A549 (cell line): ENCODE data around the gene TBC1D12. TPM values are rescaled to one million over a fixed set of nuclear protein-coding genes. Genes with fewer than 3 reads are reported as not detected.
"Not testable (repeated sequence)": the region's sequence is repeated elsewhere in the genome, so short reads cannot be mapped to it uniquely, and the experiment has no call there.

Experiments used
- ATAC-seq, 2 experiments: fragments of 200-7000 bp in 1 of 2; fragments of >200 bp in 1 of 2; cut with Nextera tagmentation in 1 of 2; cut with Tn5 transposase in 1 of 2; 3 replicates each; pipeline versions ENCODE4 v1.8.0 to v1.9.1; 2018 to 2020; ENCODE audit warnings: mild to moderate bottlenecking in 1 of 2, moderate library complexity in 1 of 2
- CTCF ChIA-PET: fragments of 300-600 bp; sonication (Branson Sonifier 250); formaldehyde crosslinking; extraction: SDS; loops from one replicate; lab custom pipeline; 2021; ENCODE audit warnings: antibody characterized with exemption, inconsistent platforms; lab: Yijun Ruan, JAX
- POLR2A ChIA-PET: fragments of 350-600 bp; formaldehyde crosslinking; extraction: SDS; loops from one replicate; lab custom pipeline; 2021; ENCODE audit warnings: antibody characterized with exemption, inconsistent platforms; lab: Yijun Ruan, JAX
- DNase-seq, 2 experiments: peaks; one replicate each; pipeline versions ENCODE4 v3.0.0 to v3.0.0-alpha.2; 2011 to 2016; ENCODE audit warnings: low read depth in 1 of 2, low spot score in 1 of 2
- FAIRE-seq: peaks from 2 replicates; lab custom pipeline; 2011; peaks lifted over from hg19 to GRCh38; lab: Jason Lieb, UNC
- H3K27ac ChIP-seq, 2 experiments: fragments of >200 bp; sonication (Bioruptor Twin); formaldehyde crosslinking; 3 replicates each; pipeline ENCODE4 v1.5.1; 2016 to 2017
- H3K4me1 ChIP-seq: fragments of >200 bp; sonication (Bioruptor Twin); formaldehyde crosslinking; 3 replicates; pipeline ENCODE4 v1.6.1; 2016
- H3K4me2 ChIP-seq: fragments of >200 bp; sonication (Bioruptor Twin); formaldehyde crosslinking; 3 replicates; pipeline ENCODE4 v1.6.1; 2016
- H3K4me3 ChIP-seq: fragments of >200 bp; sonication (Bioruptor Twin); formaldehyde crosslinking; 3 replicates; pipeline ENCODE4 v1.5.1; 2016
- H3K9me3 ChIP-seq: fragments of >200 bp; sonication (Bioruptor Twin); formaldehyde crosslinking; 3 replicates; pipeline ENCODE4 v1.6.1; 2016
- CBX2 ChIP-seq: fragments of 200-600 bp; sonication (generic); IDR thresholded peaks from 2 replicates; pipeline ENCODE4 v1.6.1; 2016; ENCODE audit warnings: low read depth, mild to moderate bottlenecking, borderline replicate concordance
- CBX8 ChIP-seq: fragments of 200-600 bp; sonication (generic); IDR thresholded peaks from 2 replicates; pipeline ENCODE4 v1.6.1; 2016
- CEBPB ChIP-seq, 2 experiments: fragments of >200 bp in 1 of 2; sonication (Bioruptor Twin) in 1 of 2; formaldehyde crosslinking in 1 of 2; IDR thresholded peaks; 2 replicates each; pipeline ENCODE4 v1.6.1; 2012 to 2016
- CHD2 ChIP-seq: fragments of 150-350 bp; IDR thresholded peaks from 2 replicates; pipeline ENCODE4 v1.6.1; 2014; ENCODE audit warnings: low read length; ENCODE audit not compliant: partially characterized antibody
- CTCF ChIP-seq: fragments of >200 bp; sonication (Bioruptor Twin); formaldehyde crosslinking; IDR thresholded peaks from 3 replicates; pipeline ENCODE4 v1.5.1; 2016
- EHF ChIP-seq: fragments of 250-450 bp; sonication (Bioruptor Pico); IDR thresholded peaks from 2 replicates; pipeline ENCODE4 v1.5.0; 2020; ENCODE audit warnings: mild to moderate bottlenecking
- EHMT2 ChIP-seq: fragments of 200-600 bp; sonication (generic); IDR thresholded peaks from 2 replicates; pipeline ENCODE4 v1.6.1; 2016; ENCODE audit warnings: antibody characterized with exemption, low read depth, mild to moderate bottlenecking, moderate library complexity
- EP300 ChIP-seq, 2 experiments: fragments of >200 bp; sonication (Bioruptor Twin); formaldehyde crosslinking; IDR thresholded peaks; 2 replicates in 1 of 2; 3 replicates in 1 of 2; pipeline ENCODE4 v1.6.1; 2016 to 2017
- FOSB ChIP-seq: fragments of 250-450 bp; sonication (Bioruptor Pico); IDR thresholded peaks from 2 replicates; pipeline ENCODE4 v1.5.0; 2020; ENCODE audit warnings: mild to moderate bottlenecking, moderate library complexity
- FOSL2 ChIP-seq, 2 experiments: fragments of 450-650 bp in 1 of 2; fragments of >200 bp in 1 of 2; sonication (Bioruptor Twin) in 1 of 2; formaldehyde crosslinking; IDR thresholded peaks; 2 replicates each; pipeline versions ENCODE4 v1.5.0 to v1.6.1; 2016 to 2020; ENCODE audit warnings: mild to moderate bottlenecking in 1 of 2, moderate library complexity in 1 of 2
- FOXS1 ChIP-seq: fragments of 250-450 bp; sonication (Bioruptor Pico); IDR thresholded peaks from 2 replicates; pipeline ENCODE4 v1.5.0; 2020; ENCODE audit warnings: mild to moderate bottlenecking, moderate library complexity
- GATA3 ChIP-seq: IDR thresholded peaks from 2 replicates; pipeline ENCODE4 v1.6.1; 2012; ENCODE audit warnings: borderline replicate concordance
- HOXA7 ChIP-seq: fragments of 250-450 bp; sonication (Bioruptor Pico); IDR thresholded peaks from 2 replicates; pipeline ENCODE4 v1.5.0; 2020; ENCODE audit warnings: mild to moderate bottlenecking, moderate library complexity
- HOXB13 ChIP-seq: fragments of 250-450 bp; sonication (Bioruptor Pico); IDR thresholded peaks from 2 replicates; pipeline ENCODE4 v1.5.0; 2020; ENCODE audit warnings: low read depth, mild to moderate bottlenecking, moderate library complexity
- KDM1A ChIP-seq: fragments of 200-600 bp; sonication (generic); IDR thresholded peaks from 2 replicates; pipeline ENCODE4 v1.6.1; 2016; ENCODE audit warnings: low read depth, mild to moderate bottlenecking
- MAX ChIP-seq: IDR thresholded peaks from 2 replicates; pipeline ENCODE4 v1.6.1; 2012
- POLR2A ChIP-seq: IDR thresholded peaks from 2 replicates; pipeline ENCODE4 v1.6.1; 2012; ENCODE audit warnings: mild to moderate bottlenecking, low read length
- POLR2AphosphoS2 ChIP-seq: conservative IDR thresholded peaks from 2 replicates; pipeline ENCODE4 v1.6.1; 2012; ENCODE audit warnings: low read length, improper control_type of control experiment, inconsistent platforms
- RAD21 ChIP-seq, 2 experiments: fragments of >200 bp in 1 of 2; sonication (Bioruptor Twin) in 1 of 2; formaldehyde crosslinking in 1 of 2; IDR thresholded peaks in 1 of 2; conservative IDR thresholded peaks in 1 of 2; 2 replicates in 1 of 2; 3 replicates in 1 of 2; pipeline ENCODE4 v1.6.1; 2012 to 2018; ENCODE audit warnings: inconsistent platforms in 1 of 2
- RARB ChIP-seq: fragments of 250-450 bp; sonication (Bioruptor Pico); IDR thresholded peaks from 2 replicates; pipeline ENCODE4 v1.8.0; 2021; ENCODE audit warnings: mild to moderate bottlenecking, moderate library complexity
- RCOR1 ChIP-seq: fragments of 150-350 bp; IDR thresholded peaks from 2 replicates; pipeline ENCODE4 v1.6.1; 2014; ENCODE audit warnings: antibody characterized with exemption, low read length, low read depth
- RNF2 ChIP-seq: fragments of 200-600 bp; sonication (generic); IDR thresholded peaks from 2 replicates; pipeline ENCODE4 v1.6.1; 2016; ENCODE audit warnings: low read depth, mild to moderate bottlenecking, antibody characterized with exemption, moderate library complexity, borderline replicate concordance
- TFCP2L1 ChIP-seq: fragments of 250-450 bp; sonication (Bioruptor Pico); IDR thresholded peaks from 2 replicates; pipeline ENCODE4 v1.5.0; 2021; ENCODE audit warnings: mild to moderate bottlenecking
- ZC3H11A ChIP-seq: fragments of 450-650 bp; IDR thresholded peaks from 2 replicates; pipeline ENCODE4 v1.6.1; 2014; ENCODE audit warnings: antibody characterized with exemption, mild to moderate bottlenecking
- ZNF302 ChIP-seq: fragments of 250-450 bp; sonication (Bioruptor Pico); IDR thresholded peaks from 2 replicates; pipeline ENCODE4 v1.9.0; 2021; ENCODE audit warnings: inconsistent platforms, mild to moderate bottlenecking, moderate library complexity
- ZSCAN20 ChIP-seq: fragments of 250-450 bp; sonication (Bioruptor Pico); IDR thresholded peaks from 2 replicates; pipeline ENCODE4 v1.8.0; 2022; ENCODE audit warnings: mild to moderate bottlenecking, moderate library complexity
- WGBS: methylation state at CpG from one replicate; pipeline ENCODE4 v1.1.6; 2017; ENCODE audit errors: missing lambda C conversion rate; 5-methylcytosine and 5-hydroxymethylcytosine counted together
- polyA plus RNA-seq, 4 experiments: library from polyadenylated mRNA; depleted of rRNA in 3 of 4; stranded (reverse); fragments of >200 nt; fragmentation: RNase III in 1 of 4; extraction: RNeasy Plus Mini Kit Qiagen cat#74134 plus additional on column Dnase treatment in 1 of 4; gene quantifications; 2 replicates in 3 of 4; 3 replicates in 1 of 4; pipeline ENCODE4 v1.2.3, GENCODE V29; 2011 to 2017

The TBC1D12 gene
- polyA plus RNA-seq, 2 of the 4 experiments (the other 2 are of a cell fraction) = 4.4 to 5.7 TPM

- TF ChIP-seq FOXS1 (CRISPR knock-in tag) (no peak), CTCF (no peak), ZSCAN20 (CRISPR knock-in tag) (no peak), RARB (no peak), EHF (CRISPR knock-in tag) (no peak), FOSL2 (IDR thresholded peaks at IDR 0.05) (no peak), FOSL2 (CRISPR knock-in tag; IDR thresholded peaks at IDR 0.05) (no peak), TFCP2L1 (CRISPR knock-in tag) (no peak), CHD2 (no peak), EP300 (IDR thresholded peaks at IDR 0.05) (no peak), GATA3 (no peak), RNF2 (no peak), CBX8 (no peak), POLR2A (no peak), KDM1A (no peak), HOXA7 (no peak), CBX2 (no peak), HOXB13 (no peak), POLR2AphosphoS2 (no peak), FOSB (no peak)
- peak overlapping the region; percentile 78 to 87; a peak in 4 of 6 replicates for H3K27ac ChIP-seq
- ChIA-PET CTCF (interaction anchor here (1.1 to 1.5 kb wide), 2 partner anchors 8 to 17 kb away, joined by 4 to 5 read pairs; no protein-coding TSS in a partner anchor), POLR2A (no interaction called here)
- ATAC-seq (no peak), DNase-seq (peak in 1 of 2 experiments; percentile 19), FAIRE-seq (no peak)
- WGBS = 23% methylated on average over 1 of the region's 1 CpG
- H3K9me3 ChIP-seq = no peaks in the 10 kb centered on the region
- peak overlapping the region; percentile 82 for H3K4me2 ChIP-seq
- peak overlapping the region; percentile 79 for H3K4me3 ChIP-seq
- H3K4me1 ChIP-seq = peaks cover 22% of the 10 kb centered on the region
Observed at GRCh38 chr10:94546901-94547185, 144.5 kb downstream of the TBC1D12 start.

- H3K4me1 ChIP-seq = peaks cover 17% of the 10 kb centered on the region
- no peak overlapping the region for H3K4me3 ChIP-seq
- ATAC-seq (no peak), FAIRE-seq (no peak)
- POLR2A ChIA-PET = no interaction called here
- H3K27ac ChIP-seq = no peak overlapping the region
- no peaks in the 10 kb centered on the region for H3K9me3 ChIP-seq
- TF ChIP-seq MAX (no peak), RAD21 (conservative IDR thresholded peaks at IDR 0.05 in 1 of 2, IDR thresholded peaks at IDR 0.05 in 1 of 2) (no peak), ZSCAN20 (CRISPR knock-in tag) (no peak), KDM1A (no peak), RCOR1 (no peak), ZNF302 (CRISPR knock-in tag) (no peak), EHF (CRISPR knock-in tag) (no peak), ZC3H11A (no peak), EHMT2 (no peak), CEBPB (IDR thresholded peaks at IDR 0.05) (no peak)
- TF ChIP-seq, all 56 proteins: peak for 0
- CTCF ChIA-PET = interaction anchor here (1.0 kb wide), 1 partner anchor 14 kb away, joined by 3 read pairs; no protein-coding TSS in a partner anchor
- no peak for DNase-seq
- H3K4me2 ChIP-seq = no peak overlapping the region
Observed at GRCh38 chr10:94549221-94549620, 146.9 kb downstream of the TBC1D12 start.

- WGBS = 92% methylated on average over 13 of the region's 13 CpGs
- H3K4me2 ChIP-seq, H3K27ac ChIP-seq, CTCF ChIA-PET, H3K4me3 ChIP-seq, ATAC-seq, DNase-seq, POLR2A ChIA-PET, FAIRE-seq, H3K4me1 ChIP-seq, H3K9me3 ChIP-seq: not testable (repeated sequence)
Observed at GRCh38 chr10:94567714-94568307, 165.5 kb downstream of the TBC1D12 start.
